SK-N-MC (cell line): Measurements from ENCODE around the gene CHPF2.

Experiments
- EZH2 ChIP-seq: fragments of 200-600 bp; sonication (generic); IDR thresholded peaks from one replicate; pipeline ENCODE4 v1.6.1; 2017; ENCODE audit warnings: antibody characterized with exemption
- FOXP2 ChIP-seq: optimal IDR thresholded peaks from 2 replicates; pipeline ENCODE3; 2011; ENCODE audit warnings: mild to moderate bottlenecking, moderate library complexity; ENCODE audit not compliant: insufficient read depth; ENCODE audit errors: extremely low read length, control extremely low read depth
- POLR2AphosphoS5 ChIP-seq: IDR thresholded peaks from 2 replicates; pipeline ENCODE4 v1.6.1; 2012; ENCODE audit warnings: mild to moderate bottlenecking, low read depth, low read length, borderline replicate concordance

- TF ChIP-seq FOXP2: no peak
- no peak for TF ChIP-seq EZH2
- TF ChIP-seq POLR2AphosphoS5: no peak
Observed at GRCh38 chr7:151198945-151199848, 33.1 kb upstream of the CHPF2 start.
